MCF 10A (cell line): Measurements from ENCODE around the gene TCOF1. TPM values are rescaled to one million over a fixed set of nuclear protein-coding genes. Genes with fewer than 3 reads are reported as not detected.
"Not testable (repeated sequence)": the region's sequence is repeated elsewhere in the genome, so short reads cannot be mapped to it uniquely, and the experiment has no call there.

Source experiments
- BruUV-seq: library from RNA; stranded (reverse); fragments of 400-500 nt; replicated peaks from 2 replicates; lab custom pipeline; 2021; lab: Mats Ljungman, UMichigan
- CTCF ChIA-PET: fragments of 300-600 bp; sonication (Branson Sonifier 250); formaldehyde crosslinking; extraction: SDS; loops from one replicate; lab custom pipeline; 2021; ENCODE audit warnings: antibody characterized with exemption, inconsistent platforms; lab: Yijun Ruan, JAX
- POLR2A ChIA-PET: fragments of 300-600, 350-650 bp; sonication (Branson Sonifier 250); formaldehyde crosslinking; extraction: SDS; loops from one replicate; lab custom pipeline; 2020; ENCODE audit warnings: antibody characterized with exemption, inconsistent platforms; lab: Yijun Ruan, JAX
- DNase-seq: peaks from one replicate; pipeline ENCODE4 v3.0.0-alpha.2; 2018; ENCODE audit not compliant: unreplicated experiment
- H3K27ac Mint-ChIP-seq: one replicate; pipeline ENCODE4 v1.8.0; 2022; ENCODE audit warnings: mild to moderate bottlenecking, low read depth, mixed read lengths; ENCODE audit not compliant: unreplicated experiment
- H3K27me3 Mint-ChIP-seq: one replicate; pipeline ENCODE4 v1.8.0; 2022; ENCODE audit warnings: mixed read lengths; ENCODE audit not compliant: insufficient read depth, unreplicated experiment
- H3K36me3 Mint-ChIP-seq: one replicate; pipeline ENCODE4 v1.8.0; 2022; ENCODE audit warnings: mild to moderate bottlenecking, moderate library complexity, mixed read lengths; ENCODE audit not compliant: insufficient read depth, unreplicated experiment
- H3K4me1 Mint-ChIP-seq: one replicate; pipeline ENCODE4 v1.8.0; 2022; ENCODE audit warnings: mixed read lengths; ENCODE audit not compliant: insufficient read depth, unreplicated experiment
- H3K4me3 Mint-ChIP-seq: one replicate; pipeline ENCODE4 v1.8.0; 2022; ENCODE audit warnings: mild to moderate bottlenecking, moderate library complexity, mixed read lengths; ENCODE audit not compliant: unreplicated experiment
- H3K9me3 Mint-ChIP-seq: one replicate; pipeline ENCODE4 v1.8.0; 2022; ENCODE audit warnings: mixed read lengths; ENCODE audit not compliant: unreplicated experiment
- intact Hi-C: fragments of 100-400 bp; cut with micrococcal nuclease; formaldehyde crosslinking; loops from 2 replicates; pipeline ENCODE4 v1.14.1; 2022
- total RNA-seq: library from RNA; stranded (reverse); gene quantifications from 2 replicates; pipeline ENCODE4 v1.2.3, GENCODE V29; 2022
- TF ChIP-seq, protein P1 (sequence below): fragments of 200-600 bp; IDR thresholded peaks from one replicate; pipeline ENCODE4 v1.8.0; 2022; ENCODE audit warnings: antibody characterized with exemption, mild to moderate bottlenecking; ENCODE audit not compliant: unreplicated experiment

TCOF1 gene
- total RNA-seq, 1 experiment from 2014 or later = 83.5 TPM

DNA sequence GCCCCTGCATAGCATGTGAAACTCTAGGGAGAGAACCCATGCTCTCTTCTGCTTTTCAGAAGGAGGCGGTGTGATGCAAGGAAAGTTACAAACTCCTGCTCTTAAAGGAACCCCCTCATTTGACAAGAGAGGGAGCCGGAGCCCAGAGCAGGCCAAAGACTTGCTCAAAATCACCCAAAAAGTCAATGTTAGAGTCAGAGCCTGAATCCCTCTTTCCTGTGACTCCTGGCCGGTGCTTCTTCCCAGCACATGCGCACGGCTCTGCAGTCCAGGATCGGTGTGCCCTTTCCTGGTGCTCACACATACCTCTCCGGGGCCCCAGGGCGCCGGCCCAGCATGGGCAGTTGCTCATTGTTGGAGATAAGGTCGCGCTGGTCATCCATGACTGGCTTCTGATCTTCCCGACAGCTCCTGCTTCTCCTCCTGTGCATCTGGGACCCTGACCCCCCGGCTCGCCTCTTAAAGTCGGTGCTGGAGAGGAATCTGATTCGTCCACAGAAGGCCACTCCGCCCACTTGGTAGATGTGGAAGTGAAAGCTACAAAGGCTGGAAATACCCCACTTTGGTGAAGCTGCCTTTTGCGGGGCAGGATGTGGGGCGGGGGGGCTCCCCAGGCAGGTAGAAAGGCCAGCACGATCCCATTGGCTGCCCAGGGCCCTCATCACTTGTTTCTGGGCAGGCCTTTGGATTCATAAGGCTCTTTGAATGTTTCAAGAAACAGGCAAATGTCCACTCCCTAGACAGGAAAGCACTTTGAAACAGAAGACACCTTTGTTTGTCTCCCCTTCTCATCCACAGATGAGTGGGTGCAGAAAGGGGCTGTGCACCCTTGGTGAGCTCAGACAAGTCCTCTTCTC lies 55.0 kb downstream of the TCOF1 start, which contains the start of gene CD74:
CD74 (minus strand) TSS at position 592 of the 857 bp plus-strand sequence; CDS start at position 431, 161 bp downstream.
- Mint-ChIP-seq H3K9me3 (no peaks in the 10 kb centered on the region), H3K36me3 (no peaks in the 10 kb centered on the region), H3K4me3 (no peak within 1 kb of the TSS), H3K4me1 (peaks cover 9% of the 10 kb centered on the region), H3K27me3 (no peaks in the 10 kb centered on the region), H3K27ac (no peak within 1 kb of the TSS)
- ChIA-PET CTCF (interaction anchor here (0.6 to 0.8 kb wide), 2 partner anchors 9 to 24 kb away, joined by 3 read pairs; no protein-coding TSS in a partner anchor), POLR2A (interaction anchor here (1.1 kb wide), 1 partner anchor 76 kb away, joined by 3 read pairs; no protein-coding TSS in a partner anchor)
- intact Hi-C loops = no loop called here
- TF ChIP-seq, protein P1, sequence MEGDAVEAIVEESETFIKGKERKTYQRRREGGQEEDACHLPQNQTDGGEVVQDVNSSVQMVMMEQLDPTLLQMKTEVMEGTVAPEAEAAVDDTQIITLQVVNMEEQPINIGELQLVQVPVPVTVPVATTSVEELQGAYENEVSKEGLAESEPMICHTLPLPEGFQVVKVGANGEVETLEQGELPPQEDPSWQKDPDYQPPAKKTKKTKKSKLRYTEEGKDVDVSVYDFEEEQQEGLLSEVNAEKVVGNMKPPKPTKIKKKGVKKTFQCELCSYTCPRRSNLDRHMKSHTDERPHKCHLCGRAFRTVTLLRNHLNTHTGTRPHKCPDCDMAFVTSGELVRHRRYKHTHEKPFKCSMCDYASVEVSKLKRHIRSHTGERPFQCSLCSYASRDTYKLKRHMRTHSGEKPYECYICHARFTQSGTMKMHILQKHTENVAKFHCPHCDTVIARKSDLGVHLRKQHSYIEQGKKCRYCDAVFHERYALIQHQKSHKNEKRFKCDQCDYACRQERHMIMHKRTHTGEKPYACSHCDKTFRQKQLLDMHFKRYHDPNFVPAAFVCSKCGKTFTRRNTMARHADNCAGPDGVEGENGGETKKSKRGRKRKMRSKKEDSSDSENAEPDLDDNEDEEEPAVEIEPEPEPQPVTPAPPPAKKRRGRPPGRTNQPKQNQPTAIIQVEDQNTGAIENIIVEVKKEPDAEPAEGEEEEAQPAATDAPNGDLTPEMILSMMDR = no peak
- BruUV-seq = no TSS peak
- DNase-seq = no peak

DNA sequence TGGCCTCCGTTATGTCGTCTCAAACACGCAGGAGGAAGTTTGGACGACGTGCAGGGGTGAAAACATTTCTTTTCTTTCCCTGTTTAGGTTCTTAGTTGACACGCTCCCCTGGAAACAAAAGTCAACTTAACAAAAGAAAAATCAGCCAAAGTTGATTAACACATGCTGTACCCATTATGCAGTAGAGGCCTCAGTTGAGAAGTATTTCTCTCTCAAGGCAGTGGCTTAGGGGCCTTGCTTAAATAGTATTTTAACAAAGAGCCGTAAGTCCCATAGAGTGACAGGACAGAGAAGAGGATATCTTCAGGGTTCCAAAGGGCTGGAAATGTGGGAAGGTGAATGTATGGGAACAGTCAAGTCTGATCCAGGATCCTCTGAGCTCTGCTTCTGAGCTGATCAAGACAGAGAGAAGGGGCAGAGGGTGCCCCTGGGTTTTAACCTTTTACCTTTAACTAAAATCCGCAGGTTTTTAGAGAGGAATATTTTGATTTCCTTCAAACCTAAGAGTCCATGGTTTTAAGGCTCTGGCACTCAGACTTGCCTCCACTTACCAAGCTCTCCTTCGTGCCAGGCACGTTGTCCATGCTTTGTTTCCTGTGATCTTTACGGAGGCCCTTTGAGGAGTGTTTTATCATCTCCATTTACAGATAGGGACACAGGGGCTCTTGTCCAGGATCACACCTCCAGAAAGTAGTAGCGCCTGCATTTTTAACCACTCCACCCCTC lies 55.8 kb downstream of the TCOF1 start:
- ChIA-PET POLR2A (interaction anchor here (0.6 to 0.8 kb wide), 2 partner anchors 8 to 56 kb away, joined by 3 read pairs; partner anchors contain the start of gene TCOF1), CTCF (interaction anchor here (0.6 to 0.8 kb wide), 3 partner anchors 8 to 47 kb away, joined by 3 read pairs; no protein-coding TSS in a partner anchor)
- Mint-ChIP-seq H3K9me3 (no peaks in the 10 kb centered on the region), H3K4me1 (peaks cover 9% of the 10 kb centered on the region), H3K4me3 (no peak overlapping the region), H3K27me3 (no peaks in the 10 kb centered on the region), H3K36me3 (no peaks in the 10 kb centered on the region), H3K27ac (no peak overlapping the region)
- DNase-seq = no peak
- TF ChIP-seq, protein P1 = no peak
- intact Hi-C loops = no loop called here
- no TSS peak for BruUV-seq

DNA sequence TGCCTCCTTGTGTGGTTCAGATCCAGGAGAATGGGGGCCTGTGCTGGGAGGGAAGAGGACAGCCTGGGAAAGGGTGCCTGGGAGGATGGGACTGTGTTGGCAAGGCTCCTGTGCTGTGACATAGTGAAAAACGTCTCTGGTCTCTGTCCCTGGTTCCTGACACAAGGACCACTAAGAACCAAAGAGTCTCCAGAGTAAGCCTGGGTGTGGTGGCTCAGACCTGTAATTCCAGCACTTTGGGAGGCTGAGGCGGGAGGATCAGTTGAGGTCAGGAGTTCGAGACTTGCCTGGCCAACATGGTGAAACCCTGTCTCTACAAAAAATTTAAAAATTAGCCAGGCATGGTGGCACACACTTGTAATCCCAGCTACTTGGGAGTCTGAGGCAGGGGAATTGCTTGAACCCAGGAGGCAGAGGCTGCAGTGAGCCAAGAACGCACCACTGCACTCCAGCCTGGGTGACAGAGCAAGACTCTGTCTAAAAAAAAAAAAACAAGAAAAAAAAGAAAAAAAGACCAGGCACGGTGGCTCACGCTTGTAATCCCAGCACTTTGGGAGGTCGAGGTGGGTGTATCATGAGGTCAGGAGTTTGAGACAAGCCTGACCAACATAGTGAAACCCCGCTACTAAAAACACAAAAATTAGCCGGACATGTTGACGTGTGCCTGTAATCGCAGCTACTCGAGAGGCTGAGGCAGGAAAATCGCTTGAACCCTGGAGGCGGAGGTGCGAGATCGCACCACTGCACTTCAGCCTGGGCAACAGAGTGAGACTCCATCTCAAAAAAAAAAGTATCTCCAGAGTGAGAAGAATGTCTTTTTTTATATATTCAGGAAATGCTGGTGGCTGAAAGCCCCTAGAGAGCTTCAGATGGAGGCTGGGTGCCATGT lies 56.6 kb downstream of the TCOF1 start:
- H3K27ac Mint-ChIP-seq, H3K4me1 Mint-ChIP-seq, intact Hi-C loops, H3K4me3 Mint-ChIP-seq, H3K27me3 Mint-ChIP-seq, H3K36me3 Mint-ChIP-seq, BruUV-seq, DNase-seq, H3K9me3 Mint-ChIP-seq: not testable (repeated sequence)
- ChIA-PET CTCF (interaction anchor here (0.6 to 2.3 kb wide), 7 partner anchors 15 to 278 kb away, joined by 3 to 6 read pairs (median 3); no protein-coding TSS in a partner anchor), POLR2A (interaction anchor here (0.6 to 0.8 kb wide), 2 partner anchors 7 to 56 kb away, joined by 3 read pairs; partner anchors contain the start of gene TCOF1)
